ENCODE measurements around the gene SLC13A1.
"Not testable (repeated sequence)": the region's sequence is repeated elsewhere in the genome, so short reads cannot be mapped to it uniquely, and the experiment has no call there.

The SLC13A1 gene

GRCh38 chr7:123125231-123125630, 74.5 kb downstream of the SLC13A1 start:
- no peak for FAIRE-seq

- FAIRE-seq: no peak
Observed at GRCh38 chr7:123122916-123123315, 76.9 kb downstream of the SLC13A1 start.

- no peak for FAIRE-seq
Observed at GRCh38 chr7:123120286-123120685, 79.5 kb downstream of the SLC13A1 start.

- FAIRE-seq: no peak
Observed at GRCh38 chr7:123115331-123115730, 84.4 kb downstream of the SLC13A1 start.

- no peak for FAIRE-seq
Observed at GRCh38 chr7:123114288-123114687, 85.5 kb downstream of the SLC13A1 start.

- no peak for FAIRE-seq
Observed at GRCh38 chr7:123112833-123113232, 86.9 kb downstream of the SLC13A1 start.

GRCh38 chr7:123099712-123100111, 100.1 kb downstream of the SLC13A1 start:
- FAIRE-seq: no peak

- FAIRE-seq: no peak
Observed at GRCh38 chr7:123096976-123097375, 102.8 kb downstream of the SLC13A1 start.

- no peak for FAIRE-seq
Observed at GRCh38 chr7:123096434-123096833, 103.3 kb downstream of the SLC13A1 start.

- FAIRE-seq: no peak
Observed at GRCh38 chr7:123090456-123090855, 109.3 kb downstream of the SLC13A1 start.

- FAIRE-seq: not testable (repeated sequence)
Observed at GRCh38 chr7:123086910-123087309, 112.9 kb downstream of the SLC13A1 start.

GRCh38 chr7:123084861-123085260, 114.9 kb downstream of the SLC13A1 start:
- FAIRE-seq: not testable (repeated sequence)

GRCh38 chr7:123079021-123079420, 120.7 kb downstream of the SLC13A1 start:
- no peak for FAIRE-seq

GRCh38 chr7:123075838-123076467, 123.8 kb downstream of the SLC13A1 start:
- no peak for FAIRE-seq

GRCh38 chr7:123070702-123071286, 129.0 kb downstream of the SLC13A1 start:
- FAIRE-seq: no peak

GRCh38 chr7:123067814-123068213, 132.0 kb downstream of the SLC13A1 start:
- no peak for FAIRE-seq
